GM18519 (cell line): ENCODE results near the gene SNAP47.

ENCODE experiments used
- ATAC-seq: cut with Tn5 transposase; IDR thresholded peaks from one replicate; pipeline ENCODE4 v1.9.1; 2021; ENCODE audit warnings: mild to moderate bottlenecking, moderate library complexity; ENCODE audit not compliant: unreplicated experiment, low FRiP score

SNAP47 gene

DNA sequence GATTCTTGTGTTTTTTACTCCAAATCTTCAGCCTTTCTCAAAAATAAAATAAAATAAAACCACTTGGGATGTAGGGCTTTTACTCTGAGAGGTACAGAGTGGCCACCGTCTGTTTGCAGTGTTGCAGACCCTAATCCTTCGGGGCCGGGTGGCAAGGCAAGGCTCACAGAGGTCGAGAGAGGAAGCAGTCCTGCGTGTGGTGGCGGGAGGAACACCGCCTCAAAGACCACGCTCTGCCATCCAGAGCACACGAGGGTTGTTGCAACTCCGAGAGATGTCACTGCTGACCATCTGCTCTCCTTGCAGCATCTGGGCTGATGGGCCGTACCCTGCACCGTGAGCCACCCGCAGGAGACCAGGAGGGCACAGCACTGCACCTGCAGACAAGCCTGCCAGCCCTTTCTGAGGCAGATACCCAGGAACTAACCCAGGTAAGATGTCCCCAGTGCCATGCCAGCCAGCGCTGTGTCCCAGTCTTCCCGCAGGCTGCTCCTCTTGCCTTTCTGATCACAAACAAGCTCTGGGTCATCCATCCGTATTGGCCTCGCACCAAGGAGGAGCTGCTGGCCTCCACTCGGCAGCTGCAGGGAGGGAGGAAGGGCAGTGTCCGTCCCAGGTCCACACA, 31.5 kb downstream of the SNAP47 start:
- ATAC-seq = no peak

DNA sequence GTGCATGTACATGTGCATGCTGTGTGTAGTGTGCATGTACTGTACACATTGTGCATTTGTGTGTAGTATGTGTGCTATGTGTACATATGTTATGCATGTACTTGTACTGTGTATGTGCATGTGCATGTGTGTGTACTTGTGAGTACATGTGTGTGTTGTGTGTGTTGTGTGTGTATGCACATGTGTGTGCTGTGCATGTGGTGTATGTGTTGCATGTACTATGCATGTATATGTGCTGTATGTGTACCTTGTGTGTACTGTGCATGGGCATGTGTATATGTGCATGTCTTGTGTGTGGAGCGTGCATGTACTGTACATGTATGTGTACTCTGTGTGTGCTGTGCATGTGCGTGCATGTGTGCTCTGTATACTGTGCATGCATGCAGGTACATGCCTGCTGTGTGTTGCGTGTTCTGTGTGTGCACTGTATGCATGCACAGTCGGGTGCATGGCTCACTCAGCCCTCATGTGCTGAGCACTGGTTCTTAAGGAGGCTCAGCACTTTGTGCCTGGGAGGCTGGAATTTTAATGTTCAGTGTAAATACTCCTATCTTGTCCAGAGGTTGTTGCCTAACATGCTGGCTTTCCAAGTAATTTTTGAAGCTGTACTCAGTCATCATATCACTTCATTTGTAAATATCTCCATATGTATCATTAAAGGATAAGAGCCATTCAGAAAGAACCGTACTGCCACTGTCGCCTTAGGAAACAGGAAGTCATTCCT, 32.3 kb downstream of the SNAP47 start:
- no peak for ATAC-seq

DNA sequence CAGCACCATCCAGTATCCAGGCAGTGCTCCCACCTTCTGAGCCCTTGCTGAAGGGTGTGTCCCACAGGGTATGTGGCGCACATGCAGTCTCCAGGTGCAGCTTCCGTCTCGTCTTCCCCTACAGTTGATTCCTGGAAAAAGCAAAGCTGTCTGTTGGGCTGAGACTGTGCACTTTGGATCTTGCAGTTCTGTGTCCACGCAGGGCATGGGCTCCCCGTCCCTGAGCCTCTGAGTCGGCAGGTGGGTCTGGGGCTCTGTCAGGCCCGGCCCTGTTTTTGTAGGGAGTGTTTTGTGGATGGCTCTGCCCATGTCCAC, 32.8 kb downstream of the SNAP47 start:
- ATAC-seq = no peak

DNA sequence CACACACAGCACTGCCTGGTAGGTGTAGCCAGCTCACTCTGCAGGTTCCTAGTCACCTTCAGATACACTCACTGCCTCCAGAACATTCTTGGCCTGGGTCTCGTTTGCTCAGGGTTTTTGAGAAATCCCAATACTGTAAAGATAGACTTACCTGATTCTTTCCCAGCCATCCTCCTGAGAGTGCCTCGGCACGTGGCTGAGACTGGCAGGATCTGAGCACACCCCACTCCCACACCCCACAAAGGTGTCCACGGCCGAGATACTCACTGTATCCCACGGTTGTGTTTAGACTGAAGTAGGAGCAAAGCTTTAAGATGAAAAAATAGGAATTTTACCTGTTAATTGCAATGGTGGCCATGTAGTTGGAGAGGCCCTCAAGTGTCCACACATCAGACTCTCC, 33.4 kb downstream of the SNAP47 start:
- no peak for ATAC-seq

DNA sequence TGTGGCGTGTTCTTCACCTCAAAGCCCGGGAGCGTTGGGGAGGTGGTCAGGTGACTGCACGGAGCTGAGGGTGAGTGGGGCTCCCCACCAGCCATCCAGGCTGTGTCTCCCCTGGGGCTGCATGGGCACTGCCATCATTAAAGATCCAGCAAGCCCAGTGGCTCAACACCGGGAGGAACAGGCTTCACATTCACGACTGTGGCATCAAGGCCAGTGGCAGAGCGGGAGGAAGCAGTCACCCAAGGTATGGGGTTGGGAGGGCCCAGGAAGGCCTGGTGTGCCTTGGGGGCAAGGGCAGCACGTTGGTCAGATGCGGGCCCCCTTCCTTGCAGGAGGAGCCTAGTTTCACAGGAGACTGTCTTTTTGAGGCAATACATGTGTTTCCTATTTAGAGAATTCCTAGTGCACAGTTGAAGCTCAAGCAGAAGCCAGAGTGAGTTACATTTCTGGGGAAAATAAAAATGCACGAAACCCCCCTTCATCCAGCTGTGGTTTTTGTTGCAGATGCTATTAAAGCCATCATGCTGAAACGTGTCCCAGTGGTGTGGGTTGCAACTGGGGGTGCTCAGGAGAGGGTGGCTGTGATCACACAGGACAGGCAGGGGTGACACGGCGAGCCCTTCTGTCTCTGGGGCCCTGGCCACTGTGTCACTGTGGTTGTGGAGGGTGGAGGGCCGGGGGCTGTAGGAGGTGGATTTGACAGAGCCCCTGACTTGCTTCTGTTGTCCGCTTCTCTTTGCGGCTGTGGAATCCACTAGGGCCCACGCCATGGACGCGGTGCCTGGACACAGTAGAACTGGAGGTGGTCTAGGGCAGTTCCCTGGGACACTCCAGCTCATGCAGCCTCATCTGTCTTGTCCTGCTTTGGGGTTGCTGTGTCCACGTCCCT, 34.1 kb downstream of the SNAP47 start:
- ATAC-seq = no peak

DNA sequence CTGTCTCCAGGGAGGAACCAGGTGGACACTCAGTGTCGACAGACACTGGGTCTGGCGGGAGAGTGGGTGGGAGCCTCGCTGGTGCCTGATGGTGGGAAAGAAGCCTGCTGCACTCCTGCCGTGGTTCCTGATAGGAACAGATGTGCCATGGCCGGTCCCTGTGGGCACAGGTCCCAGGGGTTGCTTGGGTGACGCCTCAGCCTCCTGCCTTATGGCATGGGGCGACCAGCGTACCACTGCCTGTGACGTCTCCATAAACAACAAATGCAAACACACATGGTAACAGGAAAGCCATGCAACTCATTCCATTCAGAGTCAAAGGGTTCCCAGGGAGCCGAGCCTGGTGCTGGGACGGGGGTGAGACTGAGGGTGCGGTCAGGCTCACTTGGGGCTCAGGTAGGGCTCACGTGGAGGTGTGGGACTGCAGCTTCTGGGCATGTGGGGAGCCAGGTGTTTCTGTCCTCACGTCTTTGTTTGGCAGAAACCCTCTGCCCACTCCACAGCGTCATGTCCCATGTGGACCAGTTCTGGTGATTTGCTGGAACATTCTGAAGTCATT, 34.8 kb downstream of the SNAP47 start:
- no peak for ATAC-seq

DNA sequence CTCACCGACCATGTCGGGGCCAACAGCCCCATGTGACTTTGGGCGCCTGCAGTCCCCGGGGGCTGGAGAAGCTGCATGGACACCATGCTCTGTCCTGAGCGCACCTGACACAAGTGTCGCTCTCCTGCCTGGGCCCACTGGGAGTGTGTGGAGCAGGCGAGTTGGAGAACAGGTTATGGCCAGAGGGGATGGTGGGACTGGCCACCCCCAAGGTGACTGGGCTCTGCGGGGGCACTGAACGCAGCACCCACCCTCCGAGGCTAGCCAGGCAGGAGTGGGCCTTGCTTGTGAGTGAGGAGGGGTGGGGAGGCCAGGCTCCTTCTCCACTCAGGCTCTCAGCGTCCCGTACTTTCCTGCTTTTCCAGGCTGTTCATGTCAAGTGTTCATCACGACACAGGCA, 35.6 kb downstream of the SNAP47 start:
- no peak for ATAC-seq

DNA sequence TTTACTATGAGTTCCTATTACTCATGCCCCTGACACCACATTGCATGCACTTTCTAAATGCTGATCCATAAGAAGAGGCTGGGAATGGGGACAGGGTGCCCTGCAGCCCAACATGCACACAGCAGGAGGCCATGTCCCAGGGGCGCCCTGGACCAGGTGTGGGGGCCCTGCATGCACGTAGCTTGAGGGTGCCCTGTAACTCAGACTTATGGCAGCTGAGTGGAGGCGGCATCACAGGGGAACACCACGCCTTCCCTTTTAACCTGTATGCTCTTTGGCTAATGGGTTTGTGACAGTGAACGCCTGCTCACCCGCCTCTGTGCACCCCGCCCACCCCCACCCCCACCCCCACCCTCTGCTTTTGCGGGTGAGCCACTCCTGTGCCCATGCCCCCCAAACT, 36.1 kb downstream of the SNAP47 start:
- no peak for ATAC-seq

- ATAC-seq = no peak
These were observed 36.5 kb downstream of the SNAP47 start for GRCh38 chr1:227771771-227772170.

DNA sequence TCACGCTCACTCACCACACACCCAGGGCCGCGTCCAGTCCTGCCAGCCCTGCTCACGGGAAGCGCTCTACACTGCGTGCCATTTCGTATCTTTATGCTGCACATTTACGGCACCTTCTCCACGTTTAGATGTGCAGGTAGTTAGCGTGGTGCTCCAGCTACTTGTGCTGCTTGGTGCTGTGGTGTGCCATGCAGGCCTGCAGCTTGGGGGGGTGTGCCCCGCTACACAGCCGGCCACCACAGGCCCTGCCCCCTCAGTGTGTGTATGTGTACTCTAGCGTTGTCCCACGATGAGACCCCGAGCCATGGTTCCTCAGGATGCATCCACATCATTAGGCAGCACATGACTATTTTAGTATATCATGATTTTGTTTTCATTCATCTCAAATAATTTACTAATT, 38.3 kb downstream of the SNAP47 start:
- no peak for ATAC-seq

GRCh38 chr1:227774051-227774731, 39.0 kb downstream of the SNAP47 start:
- ATAC-seq = no peak

- no peak for ATAC-seq
These were observed 39.8 kb downstream of the SNAP47 start for GRCh38 chr1:227774821-227775661.

DNA sequence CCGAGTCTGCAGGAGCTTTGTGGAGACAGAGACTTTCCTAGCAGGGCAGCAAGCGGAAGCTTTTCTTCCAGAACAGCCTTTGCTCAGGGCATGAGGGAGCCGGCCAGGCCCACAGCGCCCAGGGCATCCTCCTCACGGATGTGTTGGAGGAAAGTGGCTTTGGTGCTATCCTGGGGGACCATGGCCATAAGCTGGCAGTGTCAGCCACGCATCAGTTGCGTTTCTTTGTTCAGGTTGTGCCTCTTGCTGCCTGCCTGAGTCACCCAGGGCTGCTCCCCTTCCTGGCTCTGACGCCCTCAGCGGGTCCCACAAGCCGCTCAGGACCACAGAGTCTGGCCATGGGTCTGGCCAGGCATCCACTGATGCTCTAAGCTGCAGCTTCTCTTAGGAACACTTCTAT, 40.6 kb downstream of the SNAP47 start:
- ATAC-seq = no peak

GRCh38 chr1:227776331-227776771, 41.1 kb downstream of the SNAP47 start:
- no peak for ATAC-seq

- ATAC-seq = no peak
These were observed 41.9 kb downstream of the SNAP47 start for GRCh38 chr1:227777156-227777555.

GRCh38 chr1:227777646-227778045, 42.4 kb downstream of the SNAP47 start:
- ATAC-seq = no peak

DNA sequence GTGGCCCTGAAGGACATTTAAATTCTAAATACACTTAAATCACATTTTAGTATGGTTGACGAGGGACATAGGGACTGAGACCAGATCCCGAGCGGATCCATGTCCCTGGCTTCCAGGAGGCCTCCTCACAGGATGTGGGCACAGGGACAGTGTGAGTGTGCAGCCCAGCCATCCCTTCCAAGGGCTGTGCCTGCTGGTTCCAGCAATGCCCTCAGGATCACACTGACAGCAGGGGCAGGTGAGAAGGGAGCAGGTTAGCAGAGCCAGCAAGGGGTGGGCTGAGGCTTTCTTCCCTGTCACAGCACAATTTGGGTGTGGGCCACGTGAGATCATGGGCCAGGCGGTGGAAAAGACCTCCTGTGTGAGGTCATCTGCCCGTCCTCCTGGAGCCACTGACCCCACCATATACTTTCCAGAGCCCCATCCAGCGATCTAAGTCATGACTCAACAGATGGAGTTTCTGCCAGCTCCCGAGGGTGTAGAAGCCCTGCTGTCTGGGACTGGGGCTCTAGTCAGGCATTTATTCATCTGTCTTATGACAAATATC, 43.2 kb downstream of the SNAP47 start:
- no peak for ATAC-seq

DNA sequence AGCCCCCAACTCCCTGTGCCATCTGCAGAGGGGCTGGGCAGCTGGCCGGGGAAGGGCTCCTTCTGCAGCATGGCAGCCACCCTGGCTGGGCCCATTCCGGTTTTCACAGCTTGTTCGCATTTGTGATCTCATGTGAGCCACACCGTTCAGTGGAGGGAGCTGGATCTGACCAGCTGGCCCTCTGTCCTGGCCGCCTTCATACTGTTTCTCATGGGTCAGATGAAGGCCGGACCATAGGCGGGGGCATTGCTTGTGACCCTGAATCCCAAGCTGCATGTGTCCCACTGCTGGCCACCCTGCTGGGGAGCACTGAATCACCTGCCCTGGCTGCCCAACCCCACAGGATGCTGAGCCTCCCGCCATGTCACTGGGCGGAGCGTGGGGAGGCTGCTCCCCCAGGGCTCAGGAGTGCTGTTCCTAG, 43.8 kb downstream of the SNAP47 start:
- ATAC-seq = no peak

- no peak for ATAC-seq
These were observed 44.5 kb downstream of the SNAP47 start for GRCh38 chr1:227779685-227780084.
